GM18909 (cell line): ENCODE data around the gene FOXC2.
"Not testable (repeated sequence)": the region's sequence is repeated elsewhere in the genome, so short reads cannot be mapped to it uniquely, and the experiment has no call there.

Source experiments
- ATAC-seq: cut with Tn5 transposase; IDR thresholded peaks from one replicate; pipeline ENCODE4 v1.9.1; 2021; ENCODE audit warnings: mild to moderate bottlenecking; ENCODE audit not compliant: unreplicated experiment, poor library complexity

FOXC2 gene

DNA sequence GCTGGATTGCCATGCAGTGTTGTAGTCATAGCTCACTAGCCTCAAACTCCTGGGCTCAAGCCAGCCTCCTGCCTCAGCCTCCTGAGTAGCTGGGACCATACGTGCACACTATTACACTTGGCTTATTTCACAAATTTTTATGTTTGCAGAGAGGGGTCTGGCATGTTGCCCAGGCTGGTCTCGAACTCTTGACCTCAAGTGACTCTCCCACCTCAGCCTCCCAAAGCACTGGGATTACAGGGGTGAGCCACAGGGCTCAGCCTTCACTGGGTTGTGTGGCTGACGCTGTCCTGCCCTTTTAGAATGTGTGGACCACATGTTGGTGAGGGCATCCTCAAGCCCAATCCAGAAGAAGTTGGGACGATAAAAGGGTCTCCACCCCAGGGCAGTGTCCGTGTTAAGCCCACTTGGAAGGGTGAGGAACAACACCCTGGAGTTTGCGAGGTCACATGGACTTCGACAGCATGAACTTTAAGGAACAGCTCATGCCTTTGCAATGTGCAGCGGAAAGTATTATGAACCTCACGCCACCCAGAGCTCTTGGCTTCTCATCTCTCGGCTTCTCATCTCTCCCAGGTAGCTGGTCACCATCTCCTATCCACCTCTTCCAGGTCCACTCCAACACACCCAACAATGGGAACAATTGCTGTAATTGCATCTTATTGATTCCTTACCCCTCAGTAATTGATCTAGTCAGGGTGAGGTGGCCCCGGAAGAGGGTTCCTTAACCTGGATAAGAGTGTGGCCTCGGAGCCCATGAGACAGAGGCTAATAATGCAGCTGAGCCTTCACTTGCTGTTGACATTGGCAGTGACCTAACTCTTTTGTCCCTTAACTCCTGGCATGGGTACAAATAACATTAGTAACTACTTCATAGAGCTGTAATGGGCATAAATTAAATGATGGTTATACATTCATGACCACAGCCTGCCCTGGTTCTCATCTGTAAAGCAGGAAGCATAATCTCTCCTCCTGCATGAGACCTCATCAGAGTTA is 18.4 kb downstream of the FOXC2 start:
- ATAC-seq, result no peak

DNA sequence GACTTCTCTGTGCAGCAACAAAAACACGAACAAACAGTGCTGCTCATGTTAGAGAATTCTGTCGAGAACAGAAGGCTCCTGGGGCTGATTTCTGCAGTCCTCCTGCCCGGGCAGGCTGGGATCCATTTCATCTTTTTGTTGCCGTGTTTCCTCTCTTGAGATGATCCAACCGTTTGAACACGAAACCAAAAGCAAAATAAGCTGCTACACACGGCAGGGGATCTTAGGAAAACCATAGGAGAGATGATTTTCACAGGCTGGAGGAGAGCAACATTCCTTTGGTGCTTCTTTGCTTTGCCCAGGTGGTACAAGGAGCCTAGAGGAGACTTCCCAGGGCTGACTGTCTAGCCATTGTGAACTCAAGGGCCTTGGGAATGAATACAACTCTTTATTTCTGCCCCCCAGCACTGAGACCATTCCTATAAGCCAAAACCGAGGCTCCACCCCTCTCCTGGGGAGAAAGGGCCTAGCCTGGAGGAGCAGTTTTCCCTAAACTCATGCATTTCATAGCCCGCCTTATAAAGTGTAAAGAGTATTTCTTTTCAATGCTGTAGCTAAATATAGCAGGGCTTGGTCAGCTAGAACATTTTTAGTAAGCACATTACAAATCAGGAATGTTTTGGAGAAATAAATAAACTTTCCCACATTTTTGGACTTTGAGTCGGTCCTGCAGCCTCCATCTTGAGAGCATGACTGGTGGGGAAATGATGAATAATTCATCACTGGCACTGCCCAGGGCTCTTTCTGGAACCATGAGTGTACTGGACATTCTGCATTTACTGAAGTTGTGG is 19.4 kb downstream of the FOXC2 start:
- no peak for ATAC-seq

DNA sequence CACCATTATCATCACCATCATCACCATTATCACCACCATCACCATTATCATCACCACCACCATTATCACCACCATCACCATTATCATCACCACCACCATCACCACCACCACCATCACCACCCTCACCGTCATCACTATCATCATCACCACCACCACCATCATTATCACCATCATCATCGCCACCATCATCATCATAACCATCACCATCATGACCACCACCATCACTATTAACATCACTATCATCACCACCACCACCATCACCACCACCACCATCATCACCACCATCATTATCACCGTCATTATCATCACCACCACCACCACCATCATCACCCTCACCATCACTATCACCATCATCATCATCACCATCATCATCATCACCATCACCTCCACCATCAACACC is 20.9 kb downstream of the FOXC2 start:
- no peak for ATAC-seq

- not testable (repeated sequence) for ATAC-seq
These were observed 21.3 kb downstream of the FOXC2 start for GRCh38 chr16:86587955-86588354.

- ATAC-seq, result no peak
These were observed 24.0 kb downstream of the FOXC2 start for GRCh38 chr16:86590501-86591144.

DNA sequence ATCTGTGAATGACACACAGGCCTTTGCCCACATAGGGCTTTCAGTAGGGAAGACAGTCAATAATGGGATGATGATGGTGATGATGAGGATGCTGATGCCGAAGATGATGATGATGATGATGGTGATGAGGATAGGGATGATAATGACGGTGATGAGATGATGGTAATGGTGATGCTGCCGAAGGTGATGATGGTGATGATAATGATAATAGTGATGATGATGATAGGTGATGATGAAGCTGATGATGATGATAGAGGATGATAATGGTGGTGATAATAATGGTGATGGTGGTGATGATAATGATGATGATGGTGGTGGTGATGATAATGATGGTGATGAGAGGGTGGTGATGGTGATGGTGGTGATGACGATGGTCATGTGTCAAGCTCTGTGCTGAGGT is 24.6 kb downstream of the FOXC2 start:
- no peak for ATAC-seq

DNA sequence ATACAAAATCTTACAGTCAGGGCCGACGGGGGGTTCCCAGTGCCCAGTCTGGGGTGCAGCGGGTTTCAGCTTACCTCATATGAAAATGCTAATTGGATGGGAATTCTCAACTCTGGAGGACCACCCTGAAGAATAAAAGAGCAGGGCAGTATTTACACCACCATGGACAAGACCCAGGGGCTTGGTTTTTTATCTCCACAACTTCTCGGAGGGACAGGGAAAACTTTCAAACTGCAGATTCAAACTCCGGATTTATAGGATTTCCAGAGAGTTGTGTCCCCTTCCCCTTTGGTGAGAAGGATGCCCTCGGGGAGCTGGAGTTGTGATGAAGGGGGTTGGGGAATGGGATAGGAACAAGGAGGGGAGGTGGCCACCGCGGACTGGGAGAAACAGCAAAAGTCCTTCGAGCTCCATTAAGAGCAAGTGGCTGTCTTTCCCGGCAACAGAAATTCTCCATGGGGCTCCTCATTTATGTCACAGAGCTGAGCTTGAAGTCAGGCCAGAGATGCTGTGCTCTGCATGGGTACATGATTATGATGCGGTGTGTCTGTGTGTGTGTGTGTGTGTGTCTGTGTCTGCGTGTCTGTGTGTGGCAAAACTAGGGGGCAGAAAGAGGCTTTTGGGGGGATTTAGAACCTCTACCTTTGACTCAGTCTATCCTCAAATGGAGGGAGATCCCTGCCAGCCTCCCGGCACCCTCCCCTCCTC is 27.4 kb downstream of the FOXC2 start:
- ATAC-seq, result no peak

DNA sequence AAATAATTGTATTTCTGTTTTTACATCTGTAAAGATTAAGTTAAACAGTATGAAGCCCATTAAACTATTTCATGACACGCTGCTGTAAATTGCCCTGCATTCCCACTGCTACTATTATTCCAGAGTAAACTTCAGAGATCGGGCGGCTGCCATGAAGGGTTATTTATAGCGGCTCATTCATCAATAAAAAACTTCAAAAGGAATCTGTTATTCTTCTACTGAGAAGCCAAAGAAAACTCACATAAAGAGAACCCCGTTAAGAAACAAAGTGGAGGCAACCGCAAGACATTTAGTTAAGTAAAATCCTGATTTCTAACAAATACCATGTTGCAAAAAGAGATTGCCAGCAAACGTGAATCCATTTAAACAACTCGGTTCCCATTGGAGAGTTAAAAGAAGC is 28.1 kb downstream of the FOXC2 start:
- no peak for ATAC-seq

GRCh38 chr16:86595983-86596605 is 29.5 kb downstream of the FOXC2 start:
- ATAC-seq, result no peak

DNA sequence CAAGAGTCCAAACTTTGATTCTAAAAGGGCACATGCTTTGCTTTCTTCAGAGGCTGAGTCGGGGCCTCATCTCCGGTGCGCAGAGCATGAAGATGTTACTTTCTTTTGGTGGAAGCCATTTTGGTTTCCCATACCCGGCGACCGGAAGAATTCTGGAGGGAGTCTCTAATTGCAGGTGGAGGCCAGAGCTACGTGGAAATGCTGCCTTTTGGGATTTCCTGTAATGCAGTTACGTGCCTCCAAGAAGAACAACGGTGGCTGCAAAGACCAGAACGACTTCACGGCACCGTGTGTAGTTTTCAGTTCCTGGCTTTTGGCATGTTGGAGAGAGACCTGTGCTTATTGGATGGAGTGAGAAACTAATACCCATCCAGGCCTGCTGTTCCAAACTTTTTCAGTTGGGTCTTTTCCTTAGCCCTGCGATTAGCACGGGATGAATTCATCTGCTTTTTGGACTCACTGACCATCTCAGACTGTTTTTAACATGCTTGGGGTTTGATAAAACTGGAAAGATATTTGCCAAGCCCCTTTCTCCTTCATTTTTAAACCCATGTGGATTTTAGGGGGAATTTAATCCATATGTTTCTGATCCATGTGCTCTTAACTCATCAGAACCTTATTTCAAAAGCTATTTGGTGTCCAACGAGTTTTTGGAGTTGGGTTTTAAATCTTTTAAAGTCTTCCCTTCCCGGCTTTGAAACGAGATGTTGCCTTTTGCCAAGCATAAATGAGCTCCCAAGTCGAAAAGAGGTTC is 30.7 kb downstream of the FOXC2 start:
- ATAC-seq, result no peak

- ATAC-seq, result no peak
These were observed 31.4 kb downstream of the FOXC2 start for GRCh38 chr16:86597880-86598606.

GRCh38 chr16:86598607-86599565 is 32.3 kb downstream of the FOXC2 start:
- ATAC-seq, result no peak

DNA sequence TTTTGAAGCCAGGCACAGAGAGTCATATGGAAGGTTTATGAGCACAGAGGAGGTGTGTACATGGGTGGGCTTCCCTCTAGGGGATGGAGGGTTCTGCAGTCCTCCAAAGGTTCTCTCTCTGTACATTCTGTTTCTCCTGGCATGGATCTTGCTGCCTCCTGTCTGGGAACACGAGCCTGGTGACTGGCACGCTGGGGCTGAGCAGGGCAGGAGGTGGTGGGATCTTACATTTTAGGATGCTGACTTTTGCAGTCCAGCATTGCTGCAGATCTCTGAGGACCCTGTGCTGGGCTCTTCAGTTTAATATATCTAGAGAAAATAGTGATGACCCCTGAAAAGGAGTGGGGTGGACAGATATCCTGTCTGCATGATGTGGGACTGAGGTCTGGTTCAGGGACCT is 34.7 kb downstream of the FOXC2 start:
- ATAC-seq, result no peak

DNA sequence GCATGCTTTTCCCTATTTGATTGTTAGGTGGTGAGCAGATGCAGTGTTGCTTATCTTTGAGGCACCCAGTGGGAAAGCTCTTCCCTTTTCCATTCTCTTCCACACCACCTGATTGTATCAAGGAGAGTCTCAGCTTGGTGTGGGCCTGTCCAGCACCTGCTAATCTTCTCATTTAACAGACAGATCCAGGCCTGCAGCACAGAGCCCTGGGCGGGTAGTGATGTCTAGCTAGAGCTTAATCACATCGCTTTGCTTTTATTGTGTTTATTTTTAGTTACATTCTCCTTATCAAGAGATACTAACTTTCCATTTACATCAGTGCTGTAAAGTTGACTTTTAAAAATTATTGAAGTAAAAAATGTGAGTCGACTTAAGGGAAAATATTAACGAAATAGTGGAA is 35.9 kb downstream of the FOXC2 start:
- ATAC-seq, result no peak

DNA sequence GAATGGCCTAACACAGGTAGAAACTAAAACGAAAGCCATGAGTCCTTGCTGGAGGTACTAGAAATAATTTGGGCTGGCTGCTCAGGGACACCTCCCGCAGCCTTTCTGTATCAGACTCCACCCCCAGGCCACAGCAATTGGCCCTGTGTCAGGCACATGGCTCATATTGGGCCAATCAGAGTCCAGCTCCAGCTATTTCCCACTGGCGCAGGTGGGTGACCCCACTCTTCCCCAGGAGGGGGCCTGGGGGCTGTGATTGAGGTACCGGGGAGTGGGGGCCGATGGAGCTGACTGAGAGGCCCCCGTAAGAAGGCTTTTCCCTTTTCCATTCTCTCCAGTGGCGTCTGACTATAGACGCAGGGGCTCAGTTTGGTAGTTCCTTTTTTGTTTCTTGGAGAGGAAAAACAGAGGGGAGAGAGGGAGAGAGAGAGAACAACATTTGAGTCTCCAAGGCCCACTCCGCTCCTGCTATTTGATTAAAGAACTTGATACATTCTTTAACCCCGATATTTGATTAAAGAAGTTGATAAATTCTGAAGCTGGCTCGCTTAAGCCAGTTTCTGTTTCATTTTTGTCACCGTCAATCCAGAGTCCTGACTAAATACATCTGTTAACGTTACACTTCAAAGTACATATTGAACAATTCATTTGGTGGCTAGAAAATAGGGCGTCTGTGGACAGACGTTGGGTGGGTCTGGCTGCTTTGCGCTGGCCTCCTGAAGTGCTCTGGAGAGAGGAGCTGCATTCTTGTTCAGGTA is 38.0 kb downstream of the FOXC2 start:
- ATAC-seq, result peak; percentile 64

GRCh38 chr16:86605950-86606349 is 39.3 kb downstream of the FOXC2 start:
- ATAC-seq, result no peak

DNA sequence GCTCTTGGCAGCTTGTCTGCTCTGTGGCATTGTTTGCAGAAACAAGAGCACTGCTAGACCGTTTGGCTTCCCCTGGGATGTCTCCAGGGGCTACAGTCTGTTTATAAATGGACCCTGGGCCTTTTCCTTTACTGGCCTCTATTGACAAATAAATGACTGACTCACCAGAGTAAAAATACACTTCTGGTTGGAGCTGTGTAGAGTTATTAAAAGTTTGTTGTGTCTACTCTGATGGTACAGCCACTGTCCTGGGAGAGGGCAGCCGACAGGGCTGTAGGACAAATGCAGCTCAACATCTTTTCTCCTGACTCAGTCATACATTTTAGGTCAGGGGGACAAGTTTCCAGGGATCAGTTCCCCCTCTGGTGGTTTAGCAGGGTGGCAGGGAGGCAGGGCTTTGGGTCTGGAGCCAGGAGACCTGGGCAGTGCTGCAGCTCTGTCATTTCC is 41.7 kb downstream of the FOXC2 start:
- no peak for ATAC-seq
